LNCAP (cell line): Measurements from ENCODE around the gene RINL.

ENCODE experiments used
- CTCF ChIP-seq: fragments of 450-650 bp; IDR thresholded peaks from 2 replicates; pipeline ENCODE4 v1.5.1; 2017; ENCODE audit warnings: mild to moderate bottlenecking

Gene RINL

GRCh38 chr19:38918526-38918925 lies 40.5 kb upstream of the RINL start:
- TF ChIP-seq CTCF = no peak

- TF ChIP-seq CTCF = no peak
Measured at GRCh38 chr19:38917921-38918491, 39.9 kb upstream of the RINL start.

GRCh38 chr19:38917516-38917915 lies 39.4 kb upstream of the RINL start:
- TF ChIP-seq CTCF = no peak

- TF ChIP-seq CTCF = no peak
Measured at GRCh38 chr19:38915329-38916321, 37.5 kb upstream of the RINL start.

- TF ChIP-seq CTCF = no peak
Measured at GRCh38 chr19:38913958-38914357, 35.9 kb upstream of the RINL start.

GRCh38 chr19:38912600-38913514 lies 34.8 kb upstream of the RINL start:
- TF ChIP-seq CTCF = no peak

GRCh38 chr19:38911388-38912001 lies 33.4 kb upstream of the RINL start:
- TF ChIP-seq CTCF = no peak
